ENCODE measurements around the gene CDH20. TPM values are rescaled to one million over a fixed set of nuclear protein-coding genes. Genes with fewer than 3 reads are reported as not detected.

Gene CDH20
- total and polyA plus RNA-seq, 4 experiments from 2014 or later: not detected

DNA sequence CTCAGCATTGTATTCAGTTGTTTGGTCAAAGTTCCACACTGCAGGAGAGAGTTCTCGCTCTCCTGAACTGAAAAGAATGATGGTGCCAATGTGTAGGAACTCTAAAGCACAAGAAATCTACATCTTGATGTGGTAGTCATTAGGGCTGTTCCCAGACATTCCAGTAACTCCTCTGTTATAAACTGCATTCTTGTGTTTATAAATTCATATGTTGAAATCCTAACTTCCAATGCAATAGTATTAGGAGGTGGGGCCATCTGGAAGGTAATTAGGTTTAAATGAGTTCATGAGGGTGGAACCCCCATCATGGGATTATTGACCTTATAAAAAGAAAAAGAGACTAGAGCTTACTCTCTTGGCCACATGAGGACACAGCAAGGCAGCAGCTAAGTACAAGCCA, 239.6 kb downstream of the CDH20 start:
- CTCF ChIA-PET (ENCODE audit: partially characterized antibody): interaction anchor here (1.1 to 1.4 kb wide), 3 partner anchors 9 to 23 kb away, joined by 3 to 6 read pairs (median 3); no protein-coding TSS in a partner anchor
- H3K27me3 Mint-ChIP-seq: peaks cover 19 to 30% of the 10 kb centered on the region in 2 donors

GRCh38 chr18:61574665-61575064, 241.4 kb downstream of the CDH20 start:
- H3K27ac Mint-ChIP-seq: no peak overlapping the region
- H3K4me1 Mint-ChIP-seq: peaks cover 0 to 4% (median 2%) of the 10 kb centered on the region in 4 donors
- peaks cover 0 to 12% (median 2%) of the 10 kb centered on the region in 8 donors for H3K9me3 Mint-ChIP-seq
- intact Hi-C loops (cut with micrococcal nuclease): no loop called here
- no peaks in the 10 kb centered on the region for H3K9me3 ChIP-seq (ENCODE audit: control insufficient read depth in 1 of 2, low read length in 2 of 2)
- H3K36me3 ChIP-seq (ENCODE audit: insufficient read depth, low read length): no peaks in the 10 kb centered on the region
- no peaks in the 10 kb centered on the region for H3K27me3 ChIP-seq (ENCODE audit: insufficient read depth, low read length)
- H3K4me3 ChIP-seq (ENCODE audit: low read length in 2 of 2): no peak overlapping the region
- DNase-seq: no peak
- ChIA-PET CTCF (ENCODE audit: partially characterized antibody) (no interaction called here), POLR2A (ENCODE audit: partially characterized antibody) (no interaction called here)
- no peak overlapping the region for H3K27ac ChIP-seq (ENCODE audit: low read depth, low read length)
- peaks cover 20 to 29% of the 10 kb centered on the region in 2 donors for H3K27me3 Mint-ChIP-seq
- no peak overlapping the region for H3K4me3 Mint-ChIP-seq
- H3K36me3 Mint-ChIP-seq: no peaks in the 10 kb centered on the region
- no peaks in the 10 kb centered on the region for H3K4me1 ChIP-seq (ENCODE audit: insufficient read depth, low read length)

More for the DNA sequence above, 239.6 kb downstream of the CDH20 start:
- POLR2A ChIA-PET (ENCODE audit: partially characterized antibody): no interaction called here
- H3K4me3 ChIP-seq (ENCODE audit: low read length in 2 of 2): no peak overlapping the region
- Mint-ChIP-seq H3K4me1 (no peaks in the 10 kb centered on the region), H3K27ac (no peak overlapping the region), H3K4me3 (no peak overlapping the region), H3K36me3 (no peaks in the 10 kb centered on the region), H3K9me3 (peaks cover 0 to 12% (median 3%) of the 10 kb centered on the region in 8 donors)
- H3K27ac ChIP-seq (ENCODE audit: low read depth, low read length): no peak overlapping the region
- no peaks in the 10 kb centered on the region for H3K4me1 ChIP-seq (ENCODE audit: insufficient read depth, low read length)
- no peaks in the 10 kb centered on the region for H3K27me3 ChIP-seq (ENCODE audit: insufficient read depth, low read length)
- no peaks in the 10 kb centered on the region for H3K9me3 ChIP-seq (ENCODE audit: control insufficient read depth in 1 of 2, low read length in 2 of 2)
- intact Hi-C loops (cut with micrococcal nuclease): no loop called here
- DNase-seq: no peak
- H3K36me3 ChIP-seq (ENCODE audit: insufficient read depth, low read length): no peaks in the 10 kb centered on the region

DNA sequence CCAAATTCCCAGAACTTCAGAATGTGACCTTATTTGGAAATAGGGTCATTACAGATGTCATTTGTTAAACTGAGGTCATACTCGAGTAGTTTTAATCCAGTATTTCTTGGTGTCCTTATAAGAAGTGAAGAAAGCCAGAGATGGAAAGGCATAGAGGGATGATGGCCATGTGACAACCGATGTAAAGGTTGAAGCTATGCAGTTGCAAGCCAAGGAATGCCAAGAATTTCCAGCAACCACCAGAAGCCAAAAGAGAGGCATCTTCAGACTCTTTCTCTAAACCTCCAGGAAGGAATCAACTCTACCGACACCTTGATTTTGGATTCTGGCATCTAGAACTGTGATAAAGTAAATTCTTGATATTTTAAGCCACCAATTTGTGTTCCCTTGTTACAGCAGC, 242.2 kb downstream of the CDH20 start:
- no peak overlapping the region for H3K4me3 Mint-ChIP-seq
- H3K27me3 Mint-ChIP-seq: peaks cover 23 to 29% of the 10 kb centered on the region in 2 donors
- peaks cover 0 to 5% (median 4%) of the 10 kb centered on the region in 4 donors for H3K4me1 Mint-ChIP-seq
- Histone ChIP-seq H3K4me3 (ENCODE audit: low read length in 2 of 2) (no peak overlapping the region), H3K27ac (ENCODE audit: low read depth, low read length) (no peak overlapping the region), H3K27me3 (ENCODE audit: insufficient read depth, low read length) (no peaks in the 10 kb centered on the region), H3K9me3 (ENCODE audit: control insufficient read depth in 1 of 2, low read length in 2 of 2) (no peaks in the 10 kb centered on the region), H3K36me3 (ENCODE audit: insufficient read depth, low read length) (no peaks in the 10 kb centered on the region), H3K4me1 (ENCODE audit: insufficient read depth, low read length) (no peaks in the 10 kb centered on the region)
- peaks cover 0 to 12% (median 2%) of the 10 kb centered on the region in 8 donors for H3K9me3 Mint-ChIP-seq
- intact Hi-C loops (cut with micrococcal nuclease): no loop called here
- CTCF ChIA-PET (ENCODE audit: partially characterized antibody): no interaction called here
- no peak for DNase-seq
- no peak overlapping the region for H3K27ac Mint-ChIP-seq
- H3K36me3 Mint-ChIP-seq: no peaks in the 10 kb centered on the region
- POLR2A ChIA-PET (ENCODE audit: partially characterized antibody): no interaction called here

DNA sequence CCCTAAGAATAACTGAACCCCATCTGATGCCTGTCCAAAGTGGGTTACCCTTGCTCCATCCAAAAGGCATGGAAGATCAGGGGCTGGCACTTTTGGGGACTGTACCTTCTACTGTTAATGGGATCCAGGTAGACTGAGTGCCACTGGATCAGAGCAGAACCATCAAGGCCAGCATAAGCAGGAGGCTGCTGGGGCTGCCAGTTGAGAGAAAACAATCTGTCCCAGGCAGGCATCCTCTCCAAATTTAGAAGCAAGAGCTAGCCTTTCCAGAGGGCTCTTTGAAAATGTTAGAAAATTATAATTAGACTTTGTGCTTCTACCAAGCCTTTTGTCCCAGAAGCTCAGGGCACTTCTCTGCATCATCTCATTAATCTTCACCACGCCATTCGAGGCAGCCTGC, 245.6 kb downstream of the CDH20 start:
- Histone ChIP-seq H3K36me3 (ENCODE audit: insufficient read depth, low read length) (no peaks in the 10 kb centered on the region), H3K9me3 (ENCODE audit: control insufficient read depth in 1 of 2, low read length in 2 of 2) (no peaks in the 10 kb centered on the region), H3K4me1 (ENCODE audit: insufficient read depth, low read length) (peaks cover 6% of the 10 kb centered on the region), H3K27ac (ENCODE audit: low read depth, low read length) (no peak overlapping the region), H3K27me3 (ENCODE audit: insufficient read depth, low read length) (no peaks in the 10 kb centered on the region), H3K4me3 (ENCODE audit: low read length in 2 of 2) (no peak overlapping the region)
- Mint-ChIP-seq H3K4me3 (no peak overlapping the region), H3K9me3 (peaks cover 0 to 4% (median 0%) of the 10 kb centered on the region in 8 donors), H3K27ac (no peak overlapping the region), H3K4me1 (peaks cover 5 to 24% (median 9%) of the 10 kb centered on the region in 4 donors), H3K27me3 (peaks cover 32 to 44% of the 10 kb centered on the region in 2 donors), H3K36me3 (no peaks in the 10 kb centered on the region)
- DNase-seq: no peak
- intact Hi-C loops (cut with micrococcal nuclease): loop anchor here (1.0 kb wide), 1 partner anchor 315 kb away; no protein-coding TSS in a partner anchor
- ChIA-PET CTCF (ENCODE audit: partially characterized antibody) (interaction anchor here (1.2 to 7.0 kb wide), 2 partner anchors 9 to 553 kb away, joined by 3 to 92 read pairs; no protein-coding TSS in a partner anchor), POLR2A (ENCODE audit: partially characterized antibody) (no interaction called here)

GRCh38 chr18:61579581-61579980, 246.4 kb downstream of the CDH20 start:
- H3K27me3 Mint-ChIP-seq: peaks cover 32 to 41% of the 10 kb centered on the region in 2 donors
- H3K4me1 Mint-ChIP-seq: peaks cover 5 to 24% (median 9%) of the 10 kb centered on the region in 4 donors
- intact Hi-C loops (cut with micrococcal nuclease): loop anchor here (1.0 kb wide), 1 partner anchor 315 kb away; no protein-coding TSS in a partner anchor
- H3K4me3 ChIP-seq (ENCODE audit: low read length in 2 of 2): no peak overlapping the region
- H3K27ac ChIP-seq (ENCODE audit: low read depth, low read length): no peak overlapping the region
- H3K36me3 Mint-ChIP-seq: no peaks in the 10 kb centered on the region
- H3K36me3 ChIP-seq (ENCODE audit: insufficient read depth, low read length): no peaks in the 10 kb centered on the region
- H3K4me3 Mint-ChIP-seq: no peak overlapping the region
- H3K9me3 Mint-ChIP-seq: no peaks in the 10 kb centered on the region
- H3K27ac Mint-ChIP-seq: peak overlapping the region in 1 of 7 donors; percentile 49
- POLR2A ChIA-PET (ENCODE audit: partially characterized antibody): no interaction called here
- no peak for DNase-seq
- no peaks in the 10 kb centered on the region for H3K9me3 ChIP-seq (ENCODE audit: control insufficient read depth in 1 of 2, low read length in 2 of 2)
- no peaks in the 10 kb centered on the region for H3K27me3 ChIP-seq (ENCODE audit: insufficient read depth, low read length)
- H3K4me1 ChIP-seq (ENCODE audit: insufficient read depth, low read length): peaks cover 6% of the 10 kb centered on the region
- CTCF ChIA-PET (ENCODE audit: partially characterized antibody): interaction anchor here (0.9 to 7.0 kb wide), 5 partner anchors 10 to 557 kb away, joined by 3 to 92 read pairs (median 3); no protein-coding TSS in a partner anchor

- POLR2A ChIA-PET (ENCODE audit: partially characterized antibody): no interaction called here
- CTCF ChIA-PET (ENCODE audit: partially characterized antibody): interaction anchor here (0.9 to 7.0 kb wide), 4 partner anchors 10 to 557 kb away, joined by 3 to 92 read pairs (median 4); no protein-coding TSS in a partner anchor
- no peaks in the 10 kb centered on the region for H3K36me3 ChIP-seq (ENCODE audit: insufficient read depth, low read length)
- H3K27me3 ChIP-seq (ENCODE audit: insufficient read depth, low read length): no peaks in the 10 kb centered on the region
- H3K36me3 Mint-ChIP-seq: no peaks in the 10 kb centered on the region
- no peak overlapping the region for H3K27ac ChIP-seq (ENCODE audit: low read depth, low read length)
- H3K4me3 ChIP-seq (ENCODE audit: low read length in 2 of 2): no peak overlapping the region
- H3K27me3 Mint-ChIP-seq: peaks cover 32 to 41% of the 10 kb centered on the region in 2 donors
- no peaks in the 10 kb centered on the region for H3K9me3 Mint-ChIP-seq
- H3K4me1 ChIP-seq (ENCODE audit: insufficient read depth, low read length): peaks cover 6% of the 10 kb centered on the region
- no peak for DNase-seq
- H3K9me3 ChIP-seq (ENCODE audit: control insufficient read depth in 1 of 2, low read length in 2 of 2): no peaks in the 10 kb centered on the region
- intact Hi-C loops (cut with micrococcal nuclease): no loop called here
- peak overlapping the region in 1 of 7 donors; percentile 49 for H3K27ac Mint-ChIP-seq
- H3K4me1 Mint-ChIP-seq: peaks cover 5 to 24% (median 9%) of the 10 kb centered on the region in 4 donors
- no peak overlapping the region for H3K4me3 Mint-ChIP-seq
Observed at GRCh38 chr18:61580046-61580445, 246.8 kb downstream of the CDH20 start.

GRCh38 chr18:61581578-61582201, 248.5 kb downstream of the CDH20 start:
- intact Hi-C loops (cut with micrococcal nuclease): loop anchor here (1.0 to 2.0 kb wide), 2 partner anchors 319 to 550 kb away; no protein-coding TSS in a partner anchor
- H3K4me1 Mint-ChIP-seq: peaks cover 5 to 24% (median 9%) of the 10 kb centered on the region in 4 donors
- peak overlapping the region in 2 of 7 donors; percentile 17 to 53 for H3K27ac Mint-ChIP-seq
- no peaks in the 10 kb centered on the region for H3K9me3 Mint-ChIP-seq
- Histone ChIP-seq H3K27me3 (ENCODE audit: insufficient read depth, low read length) (no peaks in the 10 kb centered on the region), H3K4me3 (ENCODE audit: low read length in 2 of 2) (no peak overlapping the region), H3K4me1 (ENCODE audit: insufficient read depth, low read length) (peaks cover 6% of the 10 kb centered on the region), H3K36me3 (ENCODE audit: insufficient read depth, low read length) (no peaks in the 10 kb centered on the region), H3K27ac (ENCODE audit: low read depth, low read length) (no peak overlapping the region), H3K9me3 (ENCODE audit: control insufficient read depth in 1 of 2, low read length in 2 of 2) (no peaks in the 10 kb centered on the region)
- DNase-seq: peak; percentile 47 to 62 (median 50)
- peaks cover 34 to 42% of the 10 kb centered on the region in 2 donors for H3K27me3 Mint-ChIP-seq
- no peaks in the 10 kb centered on the region for H3K36me3 Mint-ChIP-seq
- POLR2A ChIA-PET (ENCODE audit: partially characterized antibody): no interaction called here
- CTCF ChIA-PET (ENCODE audit: partially characterized antibody): interaction anchor here (0.6 to 7.0 kb wide), 16 partner anchors 8 to 584 kb away, joined by 3 to 92 read pairs (median 4); no protein-coding TSS in a partner anchor
- peak overlapping the region in 5 of 8 donors; percentile 13 to 63 (median 37) for H3K4me3 Mint-ChIP-seq
